T1000 (cell line): ENCODE data around the gene THUMPD1.
"Not testable (repeated sequence)": the region's sequence is repeated elsewhere in the genome, so short reads cannot be mapped to it uniquely, and the experiment has no call there.

Source experiments
- DNase-seq: peaks from one replicate; lab custom pipeline; 2025; ENCODE audit warnings: mixed read lengths; lab: John Stamatoyannopoulos, UW

THUMPD1 gene

GRCh38 chr16:20741554-20742285, at the start of gene THUMPD1:
Gene THUMPD1, minus strand, starts transcription at chr16:20741818. Its CDS starts 79 bp downstream, at chr16:20741739.
- peak; percentile 90 for DNase-seq

- DNase-seq, result no peak
Measured at GRCh38 chr16:20789130-20789529, 47.5 kb upstream of the THUMPD1 start.

GRCh38 chr16:20784204-20784603, 42.6 kb upstream of the THUMPD1 start:
- no peak for DNase-seq

- no peak for DNase-seq
Measured at GRCh38 chr16:20782470-20782869, 40.9 kb upstream of the THUMPD1 start.

- DNase-seq, result no peak
Measured at GRCh38 chr16:20781697-20782096, 40.1 kb upstream of the THUMPD1 start.

- no peak for DNase-seq
Measured at GRCh38 chr16:20774703-20775362, 33.2 kb upstream of the THUMPD1 start.

- DNase-seq, result no peak
Measured at GRCh38 chr16:20773679-20774078, 32.1 kb upstream of the THUMPD1 start.

- DNase-seq, result no peak
Measured at GRCh38 chr16:20768818-20769217, 27.2 kb upstream of the THUMPD1 start.

- DNase-seq, result no peak
Measured at GRCh38 chr16:20768121-20768520, 26.5 kb upstream of the THUMPD1 start.

- no peak for DNase-seq
Measured at GRCh38 chr16:20767577-20767976, 26.0 kb upstream of the THUMPD1 start.

- DNase-seq, result no peak
Measured at GRCh38 chr16:20766294-20766693, 24.7 kb upstream of the THUMPD1 start.

GRCh38 chr16:20765732-20766131, 24.1 kb upstream of the THUMPD1 start:
- no peak for DNase-seq

- DNase-seq, result not testable (repeated sequence)
Measured at GRCh38 chr16:20764448-20764847, 22.8 kb upstream of the THUMPD1 start.

GRCh38 chr16:20763461-20764232, 22.0 kb upstream of the THUMPD1 start, which contains the start of gene ACSM3:
Gene ACSM3, plus strand, starts transcription at chr16:20764014. Its CDS starts 6,021 bp downstream, at chr16:20770035.
- no peak for DNase-seq

GRCh38 chr16:20762404-20763123, 20.9 kb upstream of the THUMPD1 start:
- no peak for DNase-seq

- DNase-seq, result no peak
Measured at GRCh38 chr16:20761175-20761574, 19.6 kb upstream of the THUMPD1 start.

GRCh38 chr16:20760346-20760745, 18.7 kb upstream of the THUMPD1 start:
- DNase-seq, result no peak

GRCh38 chr16:20755799-20756198, 14.2 kb upstream of the THUMPD1 start:
- DNase-seq, result not testable (repeated sequence)

GRCh38 chr16:20755238-20755637, 13.6 kb upstream of the THUMPD1 start:
- DNase-seq, result no peak

GRCh38 chr16:20753727-20754126, 12.1 kb upstream of the THUMPD1 start:
- DNase-seq, result no peak

GRCh38 chr16:20750558-20750957, 8.9 kb upstream of the THUMPD1 start:
- DNase-seq, result no peak

- no peak for DNase-seq
Measured at GRCh38 chr16:20749474-20749873, 7.9 kb upstream of the THUMPD1 start.
